Activated gamma-delta T cell treated with anti-CD3 and anti-CD28 coated beads, Interleukin-2, amount 50 U/mL, for 16 hours (primary cell): ENCODE data around the gene ZNRF2.
A peak's percentile ranks its signal among the peaks of the same experiment; 100 is the strongest.
"Not testable (repeated sequence)": the region's sequence is repeated elsewhere in the genome, so short reads cannot be mapped to it uniquely, and the experiment has no call there.

Source experiments
- DNase-seq: peaks from one replicate; pipeline ENCODE4 v3.0.0-alpha.2; 2020; ENCODE audit warnings: low read depth

Gene ZNRF2

DNA sequence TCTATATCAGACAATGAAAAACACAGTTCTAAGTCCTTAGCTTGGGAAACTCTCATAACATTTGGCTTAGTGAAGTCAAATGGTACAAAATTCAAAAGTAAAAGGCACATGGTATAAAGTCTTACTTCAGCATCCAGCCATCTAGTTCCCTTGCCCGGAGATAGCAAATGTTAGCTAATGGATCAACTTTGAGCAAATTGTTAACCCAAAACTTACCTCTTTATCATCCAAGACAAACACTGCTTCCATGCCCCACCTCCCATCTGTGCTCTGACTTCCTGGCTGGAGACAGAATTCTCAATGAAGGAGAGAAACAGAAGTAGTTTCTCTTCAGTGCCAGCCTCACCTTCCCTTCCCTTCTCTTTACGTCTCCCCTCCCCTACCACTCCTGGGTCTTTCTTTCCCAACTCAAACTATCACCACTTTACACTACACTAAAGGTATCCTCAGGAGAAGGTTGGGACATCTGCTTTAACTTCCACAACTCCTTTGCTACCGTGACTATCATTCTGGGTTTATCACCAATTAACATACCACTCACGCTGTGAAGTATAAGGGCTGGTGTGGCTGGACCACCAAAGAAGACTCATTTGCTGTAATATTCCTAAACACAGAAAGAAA is 21.2 kb upstream of the ZNRF2 start:
- no peak for DNase-seq

DNA sequence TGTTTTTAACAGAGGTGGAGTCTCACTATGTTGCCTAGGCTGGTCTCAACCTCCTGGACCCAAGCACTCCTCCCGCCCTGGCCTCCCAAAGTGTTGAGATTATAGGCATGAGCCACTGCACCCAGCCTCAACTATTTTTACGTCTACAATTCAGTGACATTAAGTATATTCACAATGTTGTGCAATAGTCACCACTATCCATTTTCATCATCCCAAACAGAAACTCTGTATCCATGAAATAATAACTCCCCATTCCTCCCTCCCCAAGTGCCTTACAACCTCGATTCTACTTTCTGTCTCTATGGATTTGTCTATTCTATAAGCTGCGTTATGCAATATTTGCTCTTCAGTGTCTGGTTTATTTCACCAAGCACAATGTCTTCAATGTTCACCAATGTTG is 20.3 kb upstream of the ZNRF2 start:
- no peak for DNase-seq

DNA sequence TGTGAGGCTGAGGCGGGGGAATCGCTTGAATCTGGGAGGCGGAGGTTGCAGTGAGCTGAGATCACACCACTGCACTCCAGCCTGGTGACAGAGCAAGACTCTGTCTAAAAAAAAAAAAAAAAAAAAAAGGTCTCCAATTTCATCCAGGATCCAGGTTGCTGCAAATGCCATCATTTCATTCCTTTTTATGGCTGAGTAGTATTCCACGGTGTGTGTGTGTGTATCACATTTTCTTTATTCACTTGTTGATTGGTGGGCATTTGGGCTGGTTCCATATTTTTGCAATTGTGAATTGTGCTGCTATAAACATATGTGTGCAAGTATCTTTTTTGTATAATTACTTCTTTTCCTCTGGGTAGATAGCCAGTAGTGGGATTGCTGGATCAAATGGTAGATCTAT is 19.2 kb upstream of the ZNRF2 start:
- DNase-seq: not testable (repeated sequence)

- DNase-seq: no peak
Measured at GRCh38 chr7:30266686-30267085, 17.7 kb upstream of the ZNRF2 start.

DNA sequence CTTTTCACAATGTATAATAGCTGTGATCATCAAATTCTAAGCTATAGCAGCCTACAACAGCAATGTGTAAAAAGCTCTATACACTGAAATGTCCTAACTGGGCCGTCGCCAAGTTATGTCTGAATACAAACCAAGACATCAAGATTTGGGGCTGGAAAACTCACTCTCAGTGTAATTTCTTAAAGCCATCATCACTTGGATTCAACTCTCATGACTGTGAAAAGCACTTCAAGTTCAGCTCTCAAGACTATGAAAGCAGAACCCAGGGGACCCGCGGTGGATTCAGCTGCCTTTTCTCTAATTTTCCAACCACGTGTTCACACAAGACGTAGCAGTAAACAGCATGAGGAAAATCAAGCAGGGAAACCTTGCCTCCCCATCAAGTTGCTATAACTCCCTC is 15.8 kb upstream of the ZNRF2 start:
- DNase-seq: no peak

- no peak for DNase-seq
Measured at GRCh38 chr7:30269490-30269889, 14.9 kb upstream of the ZNRF2 start.

- DNase-seq: no peak
Measured at GRCh38 chr7:30270921-30271320, 13.5 kb upstream of the ZNRF2 start.

GRCh38 chr7:30272126-30272525 is 12.3 kb upstream of the ZNRF2 start:
- DNase-seq: no peak

- DNase-seq: no peak
Measured at GRCh38 chr7:30273552-30273951, 10.8 kb upstream of the ZNRF2 start.

DNA sequence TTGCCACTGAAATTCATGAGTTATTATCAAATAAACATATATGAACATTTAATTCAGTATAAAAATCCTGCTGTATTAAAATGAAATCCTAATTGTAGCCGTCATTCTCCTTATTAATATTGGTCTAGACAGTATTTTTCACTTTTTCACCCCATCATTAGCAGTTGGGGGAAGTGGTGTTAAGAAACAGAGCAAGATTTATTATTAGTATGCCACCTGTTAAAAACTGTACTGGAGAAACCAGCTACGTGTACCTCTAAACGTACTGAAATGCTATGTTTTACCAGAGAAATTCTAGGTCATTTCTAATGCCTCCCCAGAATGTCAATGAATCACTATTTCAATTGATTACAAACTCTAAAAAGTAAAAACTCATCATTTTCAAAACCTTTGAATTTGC is 9.8 kb upstream of the ZNRF2 start:
- DNase-seq: no peak

- DNase-seq: peak; percentile 29
Measured at GRCh38 chr7:30276203-30276900, 8.0 kb upstream of the ZNRF2 start.

- DNase-seq: no peak
Measured at GRCh38 chr7:30278376-30278775, 6.0 kb upstream of the ZNRF2 start.

DNA sequence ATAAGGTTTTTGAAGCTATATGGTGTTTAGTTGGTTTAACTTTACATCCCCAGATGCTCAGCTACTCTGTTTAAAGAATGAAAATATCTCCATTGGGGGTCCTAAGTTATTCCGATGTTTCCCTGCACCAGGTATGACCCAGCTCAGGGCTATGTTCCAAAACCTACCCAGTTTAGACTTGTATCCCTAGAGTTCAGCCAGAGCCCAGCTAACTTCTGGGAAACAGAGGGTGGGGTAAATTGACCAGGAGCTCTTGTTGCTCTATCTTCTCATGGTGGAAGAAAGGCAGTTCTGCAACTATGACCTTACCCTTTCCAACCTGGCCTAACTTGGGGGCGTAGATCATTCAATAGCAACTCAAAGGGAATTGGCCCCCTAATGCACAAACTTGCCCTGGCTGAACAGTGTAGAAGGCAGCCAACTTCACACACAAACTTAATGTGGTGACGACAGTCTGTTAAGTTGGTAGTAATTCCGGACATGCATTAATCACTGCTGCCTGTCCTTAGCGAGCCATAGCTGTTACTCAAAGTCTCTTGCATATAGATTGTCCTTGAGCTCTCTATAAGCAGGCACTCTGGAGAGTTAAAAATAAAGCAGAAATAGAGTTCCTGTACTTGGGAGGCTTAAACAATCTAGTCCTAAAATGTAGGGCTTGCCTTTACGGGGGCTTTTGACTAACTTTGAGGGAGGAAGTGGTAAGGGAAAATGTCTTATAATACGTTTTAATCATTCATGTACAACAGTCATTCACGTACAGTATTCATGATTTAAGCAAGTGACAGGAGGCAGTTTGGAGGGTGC is 5.3 kb upstream of the ZNRF2 start:
- no peak for DNase-seq

DNA sequence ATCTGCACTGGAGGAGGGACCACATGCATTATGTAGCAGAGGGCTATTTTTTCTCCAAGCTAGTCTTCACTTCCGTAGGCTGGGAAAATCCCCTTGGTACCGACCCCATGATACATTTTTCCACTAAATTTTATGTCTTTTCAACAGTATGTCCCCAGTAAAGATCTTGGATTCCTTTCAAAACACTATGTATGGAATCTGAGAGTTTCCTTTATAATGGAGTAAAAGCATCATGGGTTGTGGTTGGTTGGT is 4.8 kb upstream of the ZNRF2 start:
- no peak for DNase-seq

- no peak for DNase-seq
Measured at GRCh38 chr7:30280631-30281030, 3.8 kb upstream of the ZNRF2 start.

- no peak for DNase-seq
Measured at GRCh38 chr7:30281263-30281662, 3.1 kb upstream of the ZNRF2 start.

- no peak for DNase-seq
Measured at GRCh38 chr7:30281791-30282190, 2.6 kb upstream of the ZNRF2 start.

- no peak for DNase-seq
Measured at GRCh38 chr7:30282735-30283134, 1.7 kb upstream of the ZNRF2 start.

GRCh38 chr7:30285067-30285535 is 704 bp downstream of the ZNRF2 start:
- DNase-seq: peak; percentile 20

DNA sequence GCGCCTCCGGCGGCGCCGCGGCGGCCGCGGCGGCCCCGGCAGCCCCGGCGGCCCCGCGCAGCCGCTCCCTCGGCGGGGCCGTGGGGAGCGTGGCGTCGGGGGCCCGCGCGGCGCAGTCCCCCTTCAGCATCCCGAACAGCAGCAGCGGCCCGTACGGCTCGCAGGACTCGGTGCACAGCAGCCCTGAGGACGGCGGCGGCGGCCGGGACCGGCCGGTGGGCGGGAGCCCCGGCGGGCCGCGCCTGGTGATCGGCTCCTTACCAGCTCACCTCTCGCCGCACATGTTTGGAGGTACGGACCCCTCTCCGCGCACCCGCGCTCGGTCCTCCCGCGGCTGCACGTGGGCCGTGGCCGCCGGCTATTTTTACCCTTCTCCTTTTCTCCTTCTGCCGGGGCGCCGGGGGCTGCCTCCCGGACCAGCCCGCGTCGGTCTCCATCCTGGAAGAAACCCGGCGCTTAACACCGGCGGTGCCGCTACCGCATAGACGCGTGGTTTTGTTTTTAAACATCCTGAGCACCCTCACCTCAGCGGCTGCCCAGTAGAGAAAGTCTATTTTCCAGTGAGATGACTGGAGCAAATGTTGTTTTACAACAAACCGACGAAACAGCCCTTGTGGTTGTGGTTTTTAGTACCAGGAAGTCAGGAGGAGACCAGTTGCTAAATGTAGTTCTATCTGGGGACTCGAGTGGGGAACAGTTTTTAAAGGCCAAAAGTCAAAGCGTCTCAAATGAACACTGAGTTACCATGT is 1.3 kb downstream of the ZNRF2 start:
- DNase-seq: peak; percentile 40

DNA sequence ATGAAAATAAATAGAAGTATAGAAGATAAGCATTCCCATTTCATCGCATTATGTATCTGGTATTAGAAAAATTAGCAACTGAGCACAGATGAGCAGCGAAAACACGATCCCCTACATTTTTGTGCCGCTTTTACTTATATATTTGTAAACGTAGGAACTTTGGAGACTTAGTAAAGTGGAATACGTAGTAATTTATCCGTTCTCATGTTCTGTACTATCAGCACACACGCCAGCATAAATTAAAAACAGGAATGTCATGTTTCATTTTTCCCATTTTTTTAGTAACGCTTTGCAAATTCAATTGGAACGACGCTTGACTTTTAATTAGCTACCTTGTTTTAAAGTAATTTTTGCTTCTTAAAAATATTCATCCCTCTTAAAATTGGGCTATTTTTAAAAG is 2.4 kb downstream of the ZNRF2 start:
- DNase-seq: no peak

- DNase-seq: not testable (repeated sequence)
Measured at GRCh38 chr7:30287625-30288024, 3.2 kb downstream of the ZNRF2 start.

DNA sequence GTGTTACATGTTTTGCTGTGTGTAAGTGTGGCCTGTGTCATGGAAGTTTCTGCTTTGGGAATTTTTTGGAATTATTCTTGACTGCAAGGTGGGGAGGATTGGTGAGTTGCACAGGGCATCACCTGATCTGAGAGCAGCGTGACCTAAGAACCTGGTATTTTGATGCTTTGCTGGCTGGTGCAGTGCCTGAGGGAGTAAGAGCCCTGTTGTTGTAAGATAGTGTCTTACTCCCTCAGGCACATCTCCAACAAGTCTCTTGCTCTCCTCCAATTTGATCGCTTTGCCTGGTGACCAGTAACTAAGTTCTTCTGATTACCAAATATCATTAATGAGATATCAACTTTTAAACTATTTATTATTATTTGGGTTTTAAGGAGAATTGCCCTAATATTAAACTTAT is 5.2 kb downstream of the ZNRF2 start:
- not testable (repeated sequence) for DNase-seq
